Activated T-helper 2 cell treated with anti-CD3 and anti-CD28 coated beads, Interferon-gamma antibody, Interleukin-2, Interleukin-4, amounts not matched to agents 10 μg/mL and 5 μg/mL and 100 μg/mL, durations not matched to agents 14 hours and 24 hours and 36 hours (primary cell): ENCODE data around the gene LIMS1. TPM values are rescaled to one million over a fixed set of nuclear protein-coding genes. Genes with fewer than 3 reads are reported as not detected.
"Not testable (repeated sequence)": the region's sequence is repeated elsewhere in the genome, so short reads cannot be mapped to it uniquely, and the experiment has no call there.

Experiments
- DNase-seq: peaks from one replicate; pipeline ENCODE4 v3.0.0; 2021; ENCODE audit warnings: low spot score
- H3K27ac Mint-ChIP-seq: one replicate; pipeline ENCODE4 v1.8.0; 2021; ENCODE audit warnings: mixed read lengths
- H3K27me3 Mint-ChIP-seq: one replicate; pipeline ENCODE4 v1.8.0; 2021; ENCODE audit warnings: low read depth, mixed read lengths
- H3K36me3 Mint-ChIP-seq: one replicate; pipeline ENCODE4 v1.8.0; 2021; ENCODE audit warnings: low read depth, mixed read lengths
- H3K4me1 Mint-ChIP-seq: one replicate; pipeline ENCODE4 v1.8.0; 2021; ENCODE audit warnings: low read depth, mixed read lengths
- H3K4me3 Mint-ChIP-seq: one replicate; pipeline ENCODE4 v1.8.0; 2021; ENCODE audit warnings: low read depth, mild to moderate bottlenecking, moderate library complexity, mixed read lengths
- H3K9me3 Mint-ChIP-seq: one replicate; pipeline ENCODE4 v1.8.0; 2021; ENCODE audit warnings: mixed read lengths
- intact Hi-C: fragments of 100-400 bp; cut with micrococcal nuclease; formaldehyde crosslinking; loops from one replicate; pipeline ENCODE4 v1.15.1; 2023
- total RNA-seq: library from RNA; stranded (reverse); gene quantifications from 2 replicates; pipeline ENCODE4 v1.2.3, GENCODE V29; 2022

Gene LIMS1
- 48.4 and 49.1 TPM in 2 replicates for total RNA-seq

- Mint-ChIP-seq H3K27me3 (no peaks in the 10 kb centered on the region), H3K9me3 (no peaks in the 10 kb centered on the region), H3K4me3 (peak within 1 kb of the TSS; percentile 96), H3K36me3 (peaks cover 8% of the 10 kb centered on the region), H3K4me1 (peaks cover 52% of the 10 kb centered on the region), H3K27ac (peak within 1 kb of the TSS; percentile 97)
- peak; percentile 77 for DNase-seq
- intact Hi-C loops, result loop anchor here (1.0 to 5.0 kb wide), 5 partner anchors 48 to 1078 kb away; partner anchors contain the start of genes GCC2, RANBP2, SEPTIN10 and SOWAHC
Measured at GRCh38 chr2:108533832-108534583, at the start of gene LIMS1. TSS of gene LIMS1 (plus strand) at chr2:108534470. CDS start at chr2:108534563, 93 bp downstream.

- intact Hi-C loops, result no loop called here
- no peak overlapping the region for H3K4me3 Mint-ChIP-seq
- no peak for DNase-seq
- no peaks in the 10 kb centered on the region for H3K4me1 Mint-ChIP-seq
- H3K27me3 Mint-ChIP-seq, result no peaks in the 10 kb centered on the region
- H3K36me3 Mint-ChIP-seq, result peaks cover 61% of the 10 kb centered on the region
- H3K9me3 Mint-ChIP-seq, result peaks cover 4% of the 10 kb centered on the region
- H3K27ac Mint-ChIP-seq, result no peak overlapping the region
Measured at GRCh38 chr2:108485253-108485652, 49.0 kb upstream of the LIMS1 start.

GRCh38 chr2:108490506-108491122, 43.7 kb upstream of the LIMS1 start:
- no peak for DNase-seq
- Mint-ChIP-seq H3K36me3 (peaks cover 56% of the 10 kb centered on the region), H3K4me3 (no peak overlapping the region), H3K27ac (no peak overlapping the region), H3K9me3 (no peaks in the 10 kb centered on the region), H3K4me1 (peaks cover 5% of the 10 kb centered on the region), H3K27me3 (no peaks in the 10 kb centered on the region)
- intact Hi-C loops, result no loop called here

GRCh38 chr2:108491848-108492247, 42.4 kb upstream of the LIMS1 start:
- H3K9me3 Mint-ChIP-seq, result no peaks in the 10 kb centered on the region
- H3K27me3 Mint-ChIP-seq, result no peaks in the 10 kb centered on the region
- intact Hi-C loops, result no loop called here
- H3K36me3 Mint-ChIP-seq, result peaks cover 53% of the 10 kb centered on the region
- DNase-seq, result no peak
- H3K4me3 Mint-ChIP-seq, result no peak overlapping the region
- no peak overlapping the region for H3K27ac Mint-ChIP-seq
- H3K4me1 Mint-ChIP-seq, result peaks cover 5% of the 10 kb centered on the region

GRCh38 chr2:108492364-108492763, 41.9 kb upstream of the LIMS1 start:
- Mint-ChIP-seq H3K9me3 (no peaks in the 10 kb centered on the region), H3K4me1 (peaks cover 5% of the 10 kb centered on the region), H3K27me3 (no peaks in the 10 kb centered on the region), H3K4me3 (no peak overlapping the region), H3K27ac (no peak overlapping the region), H3K36me3 (peaks cover 56% of the 10 kb centered on the region)
- intact Hi-C loops, result no loop called here
- DNase-seq, result no peak

GRCh38 chr2:108496167-108496566, 38.1 kb upstream of the LIMS1 start:
- H3K9me3 Mint-ChIP-seq, H3K27me3 Mint-ChIP-seq, H3K4me1 Mint-ChIP-seq, H3K4me3 Mint-ChIP-seq, DNase-seq, H3K27ac Mint-ChIP-seq, intact Hi-C loops: not testable (repeated sequence)
- H3K36me3 Mint-ChIP-seq, result peaks cover 55% of the 10 kb centered on the region

- peaks cover 44% of the 10 kb centered on the region for H3K36me3 Mint-ChIP-seq
- H3K27ac Mint-ChIP-seq, H3K9me3 Mint-ChIP-seq, H3K4me1 Mint-ChIP-seq, intact Hi-C loops, DNase-seq, H3K4me3 Mint-ChIP-seq, H3K27me3 Mint-ChIP-seq: not testable (repeated sequence)
Measured at GRCh38 chr2:108507620-108508019, 26.6 kb upstream of the LIMS1 start.

- H3K4me3 Mint-ChIP-seq, H3K27me3 Mint-ChIP-seq, intact Hi-C loops, H3K9me3 Mint-ChIP-seq, H3K27ac Mint-ChIP-seq, DNase-seq, H3K4me1 Mint-ChIP-seq: not testable (repeated sequence)
- H3K36me3 Mint-ChIP-seq, result peaks cover 14% of the 10 kb centered on the region
Measured at GRCh38 chr2:108512431-108512830, 21.8 kb upstream of the LIMS1 start.

GRCh38 chr2:108514478-108514877, 19.8 kb upstream of the LIMS1 start:
- H3K4me1 Mint-ChIP-seq, DNase-seq, H3K4me3 Mint-ChIP-seq, H3K27ac Mint-ChIP-seq, intact Hi-C loops, H3K27me3 Mint-ChIP-seq: not testable (repeated sequence)
- peaks cover 20% of the 10 kb centered on the region for H3K9me3 Mint-ChIP-seq
- peaks cover 23% of the 10 kb centered on the region for H3K36me3 Mint-ChIP-seq

- DNase-seq, H3K9me3 Mint-ChIP-seq, H3K36me3 Mint-ChIP-seq, H3K27me3 Mint-ChIP-seq, H3K4me3 Mint-ChIP-seq, H3K4me1 Mint-ChIP-seq, H3K27ac Mint-ChIP-seq, intact Hi-C loops: not testable (repeated sequence)
Measured at GRCh38 chr2:108524688-108525087, 9.6 kb upstream of the LIMS1 start.

- H3K4me3 Mint-ChIP-seq, H3K27ac Mint-ChIP-seq, intact Hi-C loops: not testable (repeated sequence)
Measured at GRCh38 chr2:108525258-108525657, 9.0 kb upstream of the LIMS1 start.

GRCh38 chr2:108531674-108532055, 2.6 kb upstream of the LIMS1 start:
- intact Hi-C loops, result loop anchor here (5.0 kb wide), 4 partner anchors 51 to 1081 kb away; partner anchors contain the start of genes RANBP2, SEPTIN10 and SOWAHC
- H3K4me3 Mint-ChIP-seq, result peak overlapping the region; percentile 72
- no peaks in the 10 kb centered on the region for H3K27me3 Mint-ChIP-seq
- H3K36me3 Mint-ChIP-seq, result peaks cover 3% of the 10 kb centered on the region
- no peaks in the 10 kb centered on the region for H3K9me3 Mint-ChIP-seq
- peaks cover 33% of the 10 kb centered on the region for H3K4me1 Mint-ChIP-seq
- no peak for DNase-seq
- H3K27ac Mint-ChIP-seq, result peak overlapping the region; percentile 85

More at GRCh38 chr2:108525258-108525657, 9.0 kb upstream of the LIMS1 start:
- peaks cover 10% of the 10 kb centered on the region for H3K4me1 Mint-ChIP-seq
- not testable (repeated sequence) for H3K36me3 Mint-ChIP-seq, H3K9me3 Mint-ChIP-seq, DNase-seq, H3K27me3 Mint-ChIP-seq
